GM12878 (cell line): ENCODE data around the gene CCDC28A. TPM values are rescaled to one million over a fixed set of nuclear protein-coding genes. Genes with fewer than 3 reads are reported as not detected.

ENCODE experiments used
- ATAC-seq: fragments of 200-7000 bp; cut with Tn5 transposase; 3 replicates; pipeline ENCODE4 v1.9.1; 2020; ENCODE audit warnings: mild to moderate bottlenecking, moderate library complexity
- BruUV-seq: library from RNA; stranded (reverse); fragments of 400-500 nt; replicated peaks from 2 replicates; lab custom pipeline; 2021; lab: Mats Ljungman, UMichigan
- CTCF ChIA-PET: fragments of 300-600 bp; sonication (Branson Sonifier 250); formaldehyde crosslinking; extraction: SDS; loops from one replicate; lab custom pipeline; 2021; ENCODE audit warnings: inconsistent platforms; lab: Yijun Ruan, JAX
- POLR2A ChIA-PET: fragments of 350-600 bp; formaldehyde crosslinking; extraction: SDS; loops from one replicate; lab custom pipeline; 2021; ENCODE audit warnings: inconsistent platforms; lab: Charles Lee
- RAD21 ChIA-PET: fragments of 300-600 bp; sonication (Branson Sonifier 250); formaldehyde crosslinking; loops from one replicate; lab custom pipeline; 2023; ENCODE audit warnings: antibody characterized with exemption; ENCODE audit not compliant: unreplicated experiment; lab: Charles Lee
- SMC1A ChIA-PET: fragments of 300-600 bp; sonication (Branson Sonifier 250); formaldehyde crosslinking; loops from one replicate; lab custom pipeline; 2023; ENCODE audit not compliant: unreplicated experiment, uncharacterized antibody; lab: Charles Lee
- DNase-seq: peaks from one replicate; pipeline ENCODE4 v3.0.0-alpha.2; 2011; ENCODE audit warnings: low read depth, low spot score
- FAIRE-seq: peaks from 3 replicates; lab custom pipeline; 2011; peaks lifted over from hg19 to GRCh38; lab: Jason Lieb, UNC
- H2AFZ ChIP-seq: 2 replicates; pipeline ENCODE4 v1.6.0; 2011; ENCODE audit warnings: low read depth, low read length, control low read depth; ENCODE audit not compliant: control insufficient read depth
- H3K27ac ChIP-seq: 2 replicates; pipeline ENCODE4 v1.5.1; 2011; ENCODE audit warnings: control low read depth; ENCODE audit not compliant: control insufficient read depth, insufficient read depth
- H3K27me3 ChIP-seq, 2 experiments: replicated peaks in 1 of 2; 2 replicates each; pipeline versions ENCODE4 v1.6.0 to v1.6.1; 2011; ENCODE audit warnings: low read length in 1 of 2; ENCODE audit not compliant: control insufficient read depth in 2 of 2, insufficient read depth in 2 of 2
- H3K36me3 ChIP-seq, 2 experiments: 2 replicates each; pipeline ENCODE4 v1.5.1; 2011; ENCODE audit warnings: low read length in 1 of 2; ENCODE audit not compliant: control insufficient read depth in 2 of 2, insufficient read depth in 2 of 2
- H3K4me1 ChIP-seq: 2 replicates; pipeline ENCODE4 v1.6.1; 2011; ENCODE audit warnings: mild to moderate bottlenecking, low read length, moderate library complexity, mixed read lengths; ENCODE audit not compliant: control insufficient read depth, insufficient read depth
- H3K4me2 ChIP-seq: 2 replicates; pipeline ENCODE4 v1.6.0; 2011; ENCODE audit warnings: control low read depth; ENCODE audit not compliant: control insufficient read depth, insufficient read depth
- H3K4me3 ChIP-seq: fragments of 200-600 bp; sonication (generic); 2 replicates; pipeline ENCODE4 v1.5.1; 2016
- H3K79me2 ChIP-seq: 2 replicates; pipeline ENCODE4 v1.6.0; 2011; ENCODE audit warnings: low read length; ENCODE audit not compliant: control insufficient read depth, insufficient read depth
- H3K9ac ChIP-seq: 2 replicates; pipeline ENCODE4 v1.8.0; 2011; ENCODE audit warnings: low read length, control low read depth, mixed read lengths; ENCODE audit not compliant: control insufficient read depth, insufficient read depth
- H3K9me3 ChIP-seq: replicated peaks from 3 replicates; pipeline ENCODE4 v1.5.1; 2011; ENCODE audit warnings: mild to moderate bottlenecking, low read length; ENCODE audit not compliant: control insufficient read depth, insufficient read depth
- H4K20me1 ChIP-seq: 2 replicates; pipeline ENCODE4 v1.6.0; 2011; ENCODE audit not compliant: control insufficient read depth, insufficient read depth
- FOS ChIP-seq: IDR thresholded peaks from 3 replicates; pipeline ENCODE4 v1.6.1; 2011; ENCODE audit warnings: borderline replicate concordance; ENCODE audit not compliant: insufficient read length; ENCODE audit errors: extremely low read depth
- FOXM1 ChIP-seq: IDR thresholded peaks from 2 replicates; pipeline ENCODE4 v1.6.1; 2012; ENCODE audit warnings: low read depth, mild to moderate bottlenecking, inconsistent platforms, low read length, moderate library complexity
- GATAD2B ChIP-seq: fragments of 450-650 bp; conservative IDR thresholded peaks from 2 replicates; pipeline ENCODE4 v1.6.1; 2017; ENCODE audit warnings: low read depth, mild to moderate bottlenecking, moderate library complexity
- HDGF ChIP-seq: fragments of 450-650 bp; IDR thresholded peaks from 2 replicates; pipeline ENCODE4 v1.6.1; 2016; ENCODE audit warnings: antibody characterized with exemption
- TBL1XR1 ChIP-seq: IDR thresholded peaks from 2 replicates; pipeline ENCODE4 v1.6.1; 2012; ENCODE audit warnings: low read depth, low read length, improper control_type of control experiment
- ZZZ3 ChIP-seq: IDR thresholded peaks from 2 replicates; pipeline ENCODE4 v1.6.1; 2011; ENCODE audit warnings: low read depth; ENCODE audit not compliant: control insufficient read depth, insufficient read length
- WGBS: methylation state at CpG from one replicate; pipeline ENCODE4 v1.1.6; 2016; ENCODE audit warnings: low lambda C conversion rate; ENCODE audit not compliant: insufficient replicate concordance, insufficient coverage; ENCODE audit errors: missing lambda C conversion rate; 5-methylcytosine and 5-hydroxymethylcytosine counted together
- in situ Hi-C: fragments of 300-500 bp; cut with MboI; formaldehyde crosslinking; loops from 9 replicates; pipeline ENCODE4 v1.14.3; 2018; ENCODE audit warnings: mixed read lengths
- intact Hi-C: fragments of 100-400 bp; cut with micrococcal nuclease; formaldehyde crosslinking; loops from one replicate; pipeline ENCODE4 v1.14.2; 2022; ENCODE audit not compliant: unreplicated experiment
- polyA plus RNA-seq, 11 experiments: library from polyadenylated mRNA; depleted of rRNA in 4 of 11; unstranded in 6 of 11; stranded (reverse) in 5 of 11; fragments of >200 nt; fragmentation: Nextera tagmentation in 4 of 11; fragmentation: Illumina TruSeq in 1 of 11; extraction: Ambion mirVana in 4 of 11; extraction: Trizol in 1 of 11; gene quantifications; 1 replicate in 1 of 11; 2 replicates in 10 of 11; pipeline versions ENCODE4 v1.2.1 to v1.2.3, GENCODE V29; 2011 to 2016; ENCODE audit warnings: inconsistent platforms in 2 of 11, missing spikeins in 2 of 11, low read depth in 1 of 11
- total RNA-seq, 4 experiments: library from RNA; depleted of rRNA in 3 of 4; stranded (reverse); fragments of >200 nt in 3 of 4; fragmentation: Illumina TruSeq in 1 of 4; extraction: Trizol in 1 of 4; gene quantifications; 2 replicates each; pipeline versions ENCODE4 v1.2.1 to v1.2.3, GENCODE V29; 2013 to 2021
- TF ChIP-seq, protein P1 (sequence below): fragments of 450-650 bp; IDR thresholded peaks from 2 replicates; pipeline ENCODE4 v1.6.1; 2014; ENCODE audit warnings: mild to moderate bottlenecking
- TF ChIP-seq, protein P2 (sequence below): fragments of 450-650 bp; IDR thresholded peaks from 2 replicates; pipeline ENCODE4 v1.6.1; 2017; ENCODE audit warnings: low read depth, mild to moderate bottlenecking, moderate library complexity
- TF ChIP-seq, protein P3 (sequence below): fragments of 450-650 bp; IDR thresholded peaks from 2 replicates; pipeline ENCODE4 v1.6.1; 2016; ENCODE audit warnings: mild to moderate bottlenecking

Gene CCDC28A
- total and polyA plus RNA-seq, 10 of the 15 experiments (the other 5 are each of a cell fraction or from before 2014, with no cell fraction given) = 13.5 to 38.8 (median 19.2) TPM

DNA sequence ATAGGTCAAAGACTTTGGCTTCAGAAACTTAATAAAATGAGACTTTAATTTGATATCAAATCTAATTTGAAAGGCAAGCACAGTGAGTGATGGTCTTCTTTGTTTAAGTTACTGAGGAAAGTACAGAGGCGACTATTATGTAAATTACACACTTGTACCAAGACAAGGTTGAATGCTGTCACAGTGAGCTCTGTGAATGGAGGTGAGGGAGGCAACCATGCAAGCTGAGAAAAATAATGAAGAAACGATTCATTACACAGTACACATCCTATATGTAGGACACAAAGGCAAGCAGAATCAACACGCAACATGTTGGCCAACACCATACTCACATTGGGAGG is 46.8 kb upstream of the CCDC28A start:
- in situ Hi-C loops (no loop called here), intact Hi-C loops (no loop called here)
- 30% methylated on average over 3 of the region's 3 CpGs for WGBS
- H3K4me1 ChIP-seq = no peaks in the 10 kb centered on the region
- H3K27ac ChIP-seq = no peak overlapping the region
- ChIA-PET SMC1A (interaction anchor here (0.7 to 1.6 kb wide), 6 partner anchors 14 to 134 kb away, joined by 3 to 5 read pairs (median 3); no protein-coding TSS in a partner anchor), RAD21 (interaction anchor here (0.9 to 1.4 kb wide), 4 partner anchors 9 to 228 kb away, joined by 3 to 4 read pairs (median 4); no protein-coding TSS in a partner anchor), CTCF (interaction anchor here (0.5 to 2.9 kb wide), 8 partner anchors 11 to 224 kb away, joined by 3 to 14 read pairs (median 4); no protein-coding TSS in a partner anchor), POLR2A (interaction anchor here (0.6 to 1.2 kb wide), 4 partner anchors 10 to 666 kb away, joined by 4 to 6 read pairs (median 4); no protein-coding TSS in a partner anchor)
- H3K4me2 ChIP-seq = no peak overlapping the region
- H3K9ac ChIP-seq = no peak overlapping the region
- no peaks in the 10 kb centered on the region for H3K27me3 ChIP-seq
- ATAC-seq (no peak), FAIRE-seq (no peak), DNase-seq (no peak)
- BruUV-seq = no TSS peak
- H2AFZ ChIP-seq = no peak overlapping the region
- H3K36me3 ChIP-seq = no peaks in the 10 kb centered on the region
- no peaks in the 10 kb centered on the region for H3K9me3 ChIP-seq
- H4K20me1 ChIP-seq = no peaks in the 10 kb centered on the region
- TF ChIP-seq TBL1XR1 (no peak), ZZZ3 (no peak), HDGF (no peak), FOXM1 (no peak), FOS (no peak), GATAD2B (no peak)
- TF ChIP-seq, protein P1, sequence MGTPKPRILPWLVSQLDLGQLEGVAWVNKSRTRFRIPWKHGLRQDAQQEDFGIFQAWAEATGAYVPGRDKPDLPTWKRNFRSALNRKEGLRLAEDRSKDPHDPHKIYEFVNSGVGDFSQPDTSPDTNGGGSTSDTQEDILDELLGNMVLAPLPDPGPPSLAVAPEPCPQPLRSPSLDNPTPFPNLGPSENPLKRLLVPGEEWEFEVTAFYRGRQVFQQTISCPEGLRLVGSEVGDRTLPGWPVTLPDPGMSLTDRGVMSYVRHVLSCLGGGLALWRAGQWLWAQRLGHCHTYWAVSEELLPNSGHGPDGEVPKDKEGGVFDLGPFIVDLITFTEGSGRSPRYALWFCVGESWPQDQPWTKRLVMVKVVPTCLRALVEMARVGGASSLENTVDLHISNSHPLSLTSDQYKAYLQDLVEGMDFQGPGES = no peak
- TF ChIP-seq, protein P2, sequence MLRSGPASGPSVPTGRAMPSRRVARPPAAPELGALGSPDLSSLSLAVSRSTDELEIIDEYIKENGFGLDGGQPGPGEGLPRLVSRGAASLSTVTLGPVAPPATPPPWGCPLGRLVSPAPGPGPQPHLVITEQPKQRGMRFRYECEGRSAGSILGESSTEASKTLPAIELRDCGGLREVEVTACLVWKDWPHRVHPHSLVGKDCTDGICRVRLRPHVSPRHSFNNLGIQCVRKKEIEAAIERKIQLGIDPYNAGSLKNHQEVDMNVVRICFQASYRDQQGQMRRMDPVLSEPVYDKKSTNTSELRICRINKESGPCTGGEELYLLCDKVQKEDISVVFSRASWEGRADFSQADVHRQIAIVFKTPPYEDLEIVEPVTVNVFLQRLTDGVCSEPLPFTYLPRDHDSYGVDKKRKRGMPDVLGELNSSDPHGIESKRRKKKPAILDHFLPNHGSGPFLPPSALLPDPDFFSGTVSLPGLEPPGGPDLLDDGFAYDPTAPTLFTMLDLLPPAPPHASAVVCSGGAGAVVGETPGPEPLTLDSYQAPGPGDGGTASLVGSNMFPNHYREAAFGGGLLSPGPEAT = no peak
- TF ChIP-seq, protein P3, sequence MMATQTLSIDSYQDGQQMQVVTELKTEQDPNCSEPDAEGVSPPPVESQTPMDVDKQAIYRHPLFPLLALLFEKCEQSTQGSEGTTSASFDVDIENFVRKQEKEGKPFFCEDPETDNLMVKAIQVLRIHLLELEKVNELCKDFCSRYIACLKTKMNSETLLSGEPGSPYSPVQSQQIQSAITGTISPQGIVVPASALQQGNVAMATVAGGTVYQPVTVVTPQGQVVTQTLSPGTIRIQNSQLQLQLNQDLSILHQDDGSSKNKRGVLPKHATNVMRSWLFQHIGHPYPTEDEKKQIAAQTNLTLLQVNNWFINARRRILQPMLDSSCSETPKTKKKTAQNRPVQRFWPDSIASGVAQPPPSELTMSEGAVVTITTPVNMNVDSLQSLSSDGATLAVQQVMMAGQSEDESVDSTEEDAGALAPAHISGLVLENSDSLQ = no peak
- no peak overlapping the region for H3K4me3 ChIP-seq
- H3K79me2 ChIP-seq = no peaks in the 10 kb centered on the region
